Ishikawa (cell line): ENCODE measurements around the gene CLEC3B.

Experiments
- CEBPB ChIP-seq: IDR thresholded peaks from 2 replicates; pipeline ENCODE4 v1.6.1; 2012
- TF ChIP-seq, protein P1 (sequence below): IDR thresholded peaks from 2 replicates; pipeline ENCODE4 v1.6.1; 2012; ENCODE audit warnings: low read depth, mild to moderate bottlenecking
- TF ChIP-seq, protein P2 (sequence below): IDR thresholded peaks from 2 replicates; pipeline ENCODE4 v1.6.1; 2012

DNA sequence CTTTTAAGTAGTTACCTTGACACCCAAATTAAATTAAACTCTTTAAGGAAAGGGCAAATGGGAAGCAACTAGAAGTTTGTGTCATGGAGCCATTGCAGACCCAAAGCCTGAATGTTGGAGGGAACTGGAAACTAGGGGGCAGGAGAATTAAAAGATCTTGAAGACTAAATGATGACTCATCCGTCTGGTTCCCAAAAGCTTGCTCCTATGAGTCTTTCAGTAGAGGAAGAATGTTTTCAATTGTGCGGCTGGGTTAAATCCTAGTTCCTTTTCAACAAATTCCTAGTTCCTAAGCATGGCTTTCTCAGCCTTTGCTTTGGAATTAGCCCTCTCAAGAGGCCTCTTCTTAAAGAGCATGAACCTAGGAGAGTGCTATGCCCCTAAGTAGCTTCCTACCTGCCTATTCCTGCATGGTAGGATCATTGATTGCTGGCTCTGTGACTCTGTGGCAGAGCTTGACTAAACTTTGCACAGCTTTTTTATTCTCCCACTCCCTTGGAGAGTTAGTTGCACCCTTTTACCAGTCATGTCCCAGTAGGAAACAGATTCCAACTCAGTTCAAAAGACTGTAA, 17.7 kb downstream of the CLEC3B start:
- TF ChIP-seq CEBPB = no peak
- TF ChIP-seq, protein P1, sequence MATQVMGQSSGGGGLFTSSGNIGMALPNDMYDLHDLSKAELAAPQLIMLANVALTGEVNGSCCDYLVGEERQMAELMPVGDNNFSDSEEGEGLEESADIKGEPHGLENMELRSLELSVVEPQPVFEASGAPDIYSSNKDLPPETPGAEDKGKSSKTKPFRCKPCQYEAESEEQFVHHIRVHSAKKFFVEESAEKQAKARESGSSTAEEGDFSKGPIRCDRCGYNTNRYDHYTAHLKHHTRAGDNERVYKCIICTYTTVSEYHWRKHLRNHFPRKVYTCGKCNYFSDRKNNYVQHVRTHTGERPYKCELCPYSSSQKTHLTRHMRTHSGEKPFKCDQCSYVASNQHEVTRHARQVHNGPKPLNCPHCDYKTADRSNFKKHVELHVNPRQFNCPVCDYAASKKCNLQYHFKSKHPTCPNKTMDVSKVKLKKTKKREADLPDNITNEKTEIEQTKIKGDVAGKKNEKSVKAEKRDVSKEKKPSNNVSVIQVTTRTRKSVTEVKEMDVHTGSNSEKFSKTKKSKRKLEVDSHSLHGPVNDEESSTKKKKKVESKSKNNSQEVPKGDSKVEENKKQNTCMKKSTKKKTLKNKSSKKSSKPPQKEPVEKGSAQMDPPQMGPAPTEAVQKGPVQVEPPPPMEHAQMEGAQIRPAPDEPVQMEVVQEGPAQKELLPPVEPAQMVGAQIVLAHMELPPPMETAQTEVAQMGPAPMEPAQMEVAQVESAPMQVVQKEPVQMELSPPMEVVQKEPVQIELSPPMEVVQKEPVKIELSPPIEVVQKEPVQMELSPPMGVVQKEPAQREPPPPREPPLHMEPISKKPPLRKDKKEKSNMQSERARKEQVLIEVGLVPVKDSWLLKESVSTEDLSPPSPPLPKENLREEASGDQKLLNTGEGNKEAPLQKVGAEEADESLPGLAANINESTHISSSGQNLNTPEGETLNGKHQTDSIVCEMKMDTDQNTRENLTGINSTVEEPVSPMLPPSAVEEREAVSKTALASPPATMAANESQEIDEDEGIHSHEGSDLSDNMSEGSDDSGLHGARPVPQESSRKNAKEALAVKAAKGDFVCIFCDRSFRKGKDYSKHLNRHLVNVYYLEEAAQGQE = no peak
- TF ChIP-seq, protein P2, sequence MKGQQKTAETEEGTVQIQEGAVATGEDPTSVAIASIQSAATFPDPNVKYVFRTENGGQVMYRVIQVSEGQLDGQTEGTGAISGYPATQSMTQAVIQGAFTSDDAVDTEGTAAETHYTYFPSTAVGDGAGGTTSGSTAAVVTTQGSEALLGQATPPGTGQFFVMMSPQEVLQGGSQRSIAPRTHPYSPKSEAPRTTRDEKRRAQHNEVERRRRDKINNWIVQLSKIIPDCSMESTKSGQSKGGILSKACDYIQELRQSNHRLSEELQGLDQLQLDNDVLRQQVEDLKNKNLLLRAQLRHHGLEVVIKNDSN = no peak
